Upper lobe of right lung (tissue), 1 donor: ENCODE data around the gene ELOVL3. TPM values are rescaled to one million over a fixed set of nuclear protein-coding genes. Genes with fewer than 3 reads are reported as not detected.

ENCODE experiments used
- ATAC-seq: fragments of 200-7000 bp; cut with Tn5 transposase; one replicate; pipeline ENCODE4 v1.9.1; 2020; ENCODE audit warnings: mild to moderate bottlenecking, moderate library complexity
- DNase-seq: peaks from one replicate; pipeline ENCODE4 v3.0.0-alpha.2; 2020
- H3K27ac ChIP-seq: fragments of 200-600 bp; one replicate; pipeline ENCODE4 v1.8.0; 2022
- H3K27me3 ChIP-seq: fragments of 200-600 bp; one replicate; pipeline ENCODE4 v1.8.0; 2022; ENCODE audit warnings: mild to moderate bottlenecking
- H3K36me3 ChIP-seq: fragments of 200-600 bp; one replicate; pipeline ENCODE4 v1.8.0; 2022
- H3K4me1 ChIP-seq: fragments of 200-600 bp; one replicate; pipeline ENCODE4 v1.8.0; 2022
- H3K4me3 ChIP-seq: fragments of 200-600 bp; one replicate; pipeline ENCODE4 v1.8.0; 2022; ENCODE audit warnings: mild to moderate bottlenecking
- H3K9me3 ChIP-seq: fragments of 200-600 bp; one replicate; pipeline ENCODE4 v1.8.0; 2022
- intact Hi-C: fragments of 100-400 bp; cut with DNase I; formaldehyde crosslinking; loops from one replicate; pipeline ENCODE4 v1.11.0; 2022
- total RNA-seq: library from RNA; stranded (reverse); fragmentation: NEBNext Ultra II Directional; extraction: Animal tissue kit (Norgen Biotek cat#: 25700); gene quantifications from one replicate; pipeline ENCODE4 v1.2.1, GENCODE V29; 2021
- TF ChIP-seq, protein P1 (sequence below): fragments of 200-600 bp; IDR thresholded peaks from one replicate; pipeline ENCODE4 v1.8.0; 2022; ENCODE audit warnings: antibody characterized with exemption
- donor health status: DM: no; HTN: yes; CAD: no; lungs with severe emphysema.

The ELOVL3 gene
- total RNA-seq, 1 donor from 2014 or later, result 0.87 TPM

DNA sequence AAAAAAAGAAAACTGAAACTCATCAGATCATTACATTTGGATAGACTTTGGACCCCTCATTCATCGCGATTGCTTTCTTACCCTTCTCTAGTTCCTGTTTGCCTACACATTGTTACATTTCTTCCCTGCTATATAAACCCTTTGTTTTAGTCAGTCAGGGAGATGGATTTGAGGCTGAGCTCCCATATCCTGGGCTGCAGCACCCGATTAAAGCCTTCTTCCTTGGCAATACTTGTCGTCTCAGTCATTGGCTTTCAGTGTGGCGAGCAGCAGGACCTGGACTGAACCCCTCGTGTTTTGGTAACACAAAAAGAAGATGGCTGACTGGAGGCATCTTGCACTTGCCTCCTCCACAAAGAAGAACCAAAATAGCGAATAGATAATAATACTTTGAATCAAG is 34.1 kb upstream of the ELOVL3 start:
- DNase-seq (no peak), ATAC-seq (no peak)
- TF ChIP-seq, protein P1, sequence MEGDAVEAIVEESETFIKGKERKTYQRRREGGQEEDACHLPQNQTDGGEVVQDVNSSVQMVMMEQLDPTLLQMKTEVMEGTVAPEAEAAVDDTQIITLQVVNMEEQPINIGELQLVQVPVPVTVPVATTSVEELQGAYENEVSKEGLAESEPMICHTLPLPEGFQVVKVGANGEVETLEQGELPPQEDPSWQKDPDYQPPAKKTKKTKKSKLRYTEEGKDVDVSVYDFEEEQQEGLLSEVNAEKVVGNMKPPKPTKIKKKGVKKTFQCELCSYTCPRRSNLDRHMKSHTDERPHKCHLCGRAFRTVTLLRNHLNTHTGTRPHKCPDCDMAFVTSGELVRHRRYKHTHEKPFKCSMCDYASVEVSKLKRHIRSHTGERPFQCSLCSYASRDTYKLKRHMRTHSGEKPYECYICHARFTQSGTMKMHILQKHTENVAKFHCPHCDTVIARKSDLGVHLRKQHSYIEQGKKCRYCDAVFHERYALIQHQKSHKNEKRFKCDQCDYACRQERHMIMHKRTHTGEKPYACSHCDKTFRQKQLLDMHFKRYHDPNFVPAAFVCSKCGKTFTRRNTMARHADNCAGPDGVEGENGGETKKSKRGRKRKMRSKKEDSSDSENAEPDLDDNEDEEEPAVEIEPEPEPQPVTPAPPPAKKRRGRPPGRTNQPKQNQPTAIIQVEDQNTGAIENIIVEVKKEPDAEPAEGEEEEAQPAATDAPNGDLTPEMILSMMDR, result no peak
- Histone ChIP-seq H3K4me3 (no peak overlapping the region), H3K27me3 (no peaks in the 10 kb centered on the region), H3K4me1 (no peaks in the 10 kb centered on the region), H3K36me3 (no peaks in the 10 kb centered on the region), H3K27ac (no peak overlapping the region), H3K9me3 (no peaks in the 10 kb centered on the region)
- intact Hi-C loops, result no loop called here

DNA sequence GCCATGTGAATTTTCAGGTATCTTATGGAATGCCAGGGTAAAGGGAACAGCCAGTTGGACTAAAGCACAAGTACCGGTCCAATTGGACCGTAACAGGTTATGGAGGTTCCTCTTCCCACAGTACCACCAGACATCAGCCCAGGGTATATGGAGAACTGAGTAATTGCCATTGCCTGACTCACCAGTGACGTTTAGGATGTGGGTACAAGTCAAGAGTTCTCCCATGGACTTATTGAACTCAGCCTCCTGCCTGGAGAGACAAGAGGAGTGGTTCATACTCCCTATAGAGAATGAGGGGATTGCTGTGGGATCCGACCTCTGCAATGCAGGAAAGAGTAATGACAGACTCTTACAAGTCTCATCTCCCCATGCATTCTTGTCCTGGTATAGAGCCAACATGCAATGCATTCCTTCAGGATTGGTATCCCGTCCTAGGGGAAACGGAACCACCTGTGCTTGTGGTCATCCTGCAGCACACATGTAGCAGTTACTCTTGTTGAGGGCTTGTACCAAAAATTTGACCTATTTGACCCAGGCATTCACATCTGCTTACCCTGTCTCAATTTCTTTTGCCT is 30.7 kb upstream of the ELOVL3 start:
- TF ChIP-seq, protein P1, result no peak
- Histone ChIP-seq H3K27ac (no peak overlapping the region), H3K27me3 (no peaks in the 10 kb centered on the region), H3K36me3 (no peaks in the 10 kb centered on the region), H3K4me1 (no peaks in the 10 kb centered on the region), H3K9me3 (no peaks in the 10 kb centered on the region), H3K4me3 (no peak overlapping the region)
- intact Hi-C loops, result no loop called here
- no peak for ATAC-seq
- DNase-seq, result no peak

DNA sequence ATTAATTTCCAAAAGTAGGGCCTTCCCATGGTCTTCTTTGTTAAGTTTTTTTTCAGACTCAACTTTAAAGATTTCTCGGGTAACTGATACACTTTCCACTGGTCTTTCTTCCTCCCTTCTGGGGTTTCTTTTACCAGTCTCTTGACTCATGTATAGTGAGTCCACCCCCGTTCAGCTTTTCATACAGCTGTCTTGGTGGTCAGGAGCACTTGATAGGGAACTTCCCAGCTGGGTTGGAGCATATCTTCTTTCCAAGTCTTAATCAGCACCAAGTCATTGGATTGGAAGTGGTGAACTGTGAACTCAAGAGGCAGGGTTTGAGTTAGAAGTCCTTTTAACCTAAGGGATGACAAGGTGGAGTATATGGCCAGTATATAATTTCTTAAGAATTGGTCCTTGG is 29.2 kb upstream of the ELOVL3 start:
- Histone ChIP-seq H3K9me3 (no peaks in the 10 kb centered on the region), H3K36me3 (no peaks in the 10 kb centered on the region), H3K27ac (no peak overlapping the region), H3K4me1 (no peaks in the 10 kb centered on the region), H3K4me3 (no peak overlapping the region), H3K27me3 (no peaks in the 10 kb centered on the region)
- ATAC-seq (no peak), DNase-seq (no peak)
- TF ChIP-seq, protein P1, result no peak
- intact Hi-C loops, result no loop called here

DNA sequence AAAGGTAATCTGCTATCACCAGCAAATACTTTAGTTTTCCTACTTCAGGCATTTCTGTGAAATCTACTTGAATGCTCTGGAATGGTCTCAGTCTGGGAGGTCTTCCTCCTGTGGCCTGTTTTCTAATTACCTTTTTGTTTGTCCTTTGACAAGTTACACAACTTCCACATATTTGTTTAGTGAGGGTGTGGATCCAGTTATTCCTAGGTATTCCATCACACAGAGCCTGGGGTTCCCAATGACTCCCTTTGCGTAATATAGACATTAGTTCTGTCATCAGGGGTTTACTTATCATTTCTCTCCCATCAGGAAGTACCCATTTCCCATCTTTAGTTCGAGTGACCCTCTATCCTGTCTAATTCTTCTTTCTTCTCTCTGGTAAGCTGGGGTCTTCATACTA is 28.1 kb upstream of the ELOVL3 start:
- DNase-seq, result no peak
- no peaks in the 10 kb centered on the region for H3K4me1 ChIP-seq
- H3K27ac ChIP-seq, result no peak overlapping the region
- intact Hi-C loops, result no loop called here
- TF ChIP-seq, protein P1, result no peak
- H3K4me3 ChIP-seq, result no peak overlapping the region
- H3K9me3 ChIP-seq, result no peaks in the 10 kb centered on the region
- ATAC-seq, result no peak
- H3K27me3 ChIP-seq, result no peaks in the 10 kb centered on the region
- no peaks in the 10 kb centered on the region for H3K36me3 ChIP-seq

DNA sequence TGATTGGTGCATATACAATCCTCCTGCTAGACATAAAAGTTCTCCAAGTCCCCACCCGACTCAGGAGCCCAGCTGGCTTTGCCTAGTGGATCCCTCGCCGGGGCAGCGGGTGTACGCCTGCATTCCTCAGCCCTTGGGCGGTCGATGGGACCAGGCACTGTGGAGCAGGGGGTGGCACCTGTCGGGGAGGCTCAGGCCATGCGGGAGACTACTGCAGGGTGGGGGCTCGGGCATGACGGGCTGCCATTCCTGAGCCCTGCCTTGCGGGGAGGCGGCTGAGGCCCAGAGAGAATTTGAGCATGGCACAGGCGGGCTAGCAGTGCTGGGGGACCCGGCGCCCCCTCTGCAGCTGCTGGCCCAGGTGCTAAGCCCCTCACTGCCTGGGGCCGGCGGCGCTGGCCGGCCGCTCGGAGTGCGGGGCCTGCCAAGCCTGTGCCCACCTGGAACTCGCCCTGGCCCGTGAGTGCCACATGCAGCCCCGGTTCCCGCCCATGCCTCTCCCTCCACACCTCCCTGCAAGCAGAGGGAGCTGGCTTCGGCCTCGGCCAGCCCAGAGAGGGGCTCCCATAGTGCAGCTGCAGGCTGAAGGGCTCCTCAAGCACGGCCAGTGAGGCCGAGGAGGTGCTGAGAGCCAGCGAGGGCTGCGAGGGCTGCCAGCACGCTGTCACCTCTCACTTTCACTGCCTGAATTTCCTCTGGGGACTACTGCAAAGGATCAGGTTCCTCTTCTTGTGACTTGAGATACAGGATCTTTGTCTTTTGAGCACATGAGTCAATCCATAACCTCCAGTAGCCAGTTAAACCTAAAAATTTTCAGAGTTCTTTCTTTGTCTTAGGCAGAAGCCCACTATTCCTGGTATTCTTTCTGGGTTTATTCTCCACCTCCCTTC is 25.1 kb upstream of the ELOVL3 start:
- intact Hi-C loops, result no loop called here
- no peaks in the 10 kb centered on the region for H3K36me3 ChIP-seq

More for the DNA sequence above, 25.1 kb upstream of the ELOVL3 start:
- H3K4me3 ChIP-seq, result no peak overlapping the region
- H3K27ac ChIP-seq, result no peak overlapping the region
- TF ChIP-seq, protein P1, result no peak
- peaks cover 5% of the 10 kb centered on the region for H3K9me3 ChIP-seq
- ATAC-seq, result no peak
- DNase-seq, result no peak
- H3K4me1 ChIP-seq, result no peaks in the 10 kb centered on the region
- no peaks in the 10 kb centered on the region for H3K27me3 ChIP-seq
